GM12878 (cell line): Measurements from ENCODE around the gene LMNTD2. TPM values are rescaled to one million over a fixed set of nuclear protein-coding genes. Genes with fewer than 3 reads are reported as not detected.

Experiments
- ATAC-seq: fragments of 200-7000 bp; cut with Tn5 transposase; 3 replicates; pipeline ENCODE4 v1.9.1; 2020; ENCODE audit warnings: mild to moderate bottlenecking, moderate library complexity
- BruUV-seq: library from RNA; stranded (reverse); fragments of 400-500 nt; replicated peaks from 2 replicates; lab custom pipeline; 2021; lab: Mats Ljungman, UMichigan
- CTCF ChIA-PET: fragments of 300-600 bp; sonication (Branson Sonifier 250); formaldehyde crosslinking; extraction: SDS; loops from one replicate; lab custom pipeline; 2021; ENCODE audit warnings: inconsistent platforms; lab: Yijun Ruan, JAX
- POLR2A ChIA-PET: fragments of 350-600 bp; formaldehyde crosslinking; extraction: SDS; loops from one replicate; lab custom pipeline; 2021; ENCODE audit warnings: inconsistent platforms; lab: Charles Lee
- RAD21 ChIA-PET: fragments of 300-600 bp; sonication (Branson Sonifier 250); formaldehyde crosslinking; loops from one replicate; lab custom pipeline; 2023; ENCODE audit warnings: antibody characterized with exemption; ENCODE audit not compliant: unreplicated experiment; lab: Charles Lee
- SMC1A ChIA-PET: fragments of 300-600 bp; sonication (Branson Sonifier 250); formaldehyde crosslinking; loops from one replicate; lab custom pipeline; 2023; ENCODE audit not compliant: unreplicated experiment, uncharacterized antibody; lab: Charles Lee
- DNase-seq: peaks from one replicate; pipeline ENCODE4 v3.0.0-alpha.2; 2011; ENCODE audit warnings: low read depth, low spot score
- FAIRE-seq: peaks from 3 replicates; lab custom pipeline; 2011; peaks lifted over from hg19 to GRCh38; lab: Jason Lieb, UNC
- H2AFZ ChIP-seq: 2 replicates; pipeline ENCODE4 v1.6.0; 2011; ENCODE audit warnings: low read depth, low read length, control low read depth; ENCODE audit not compliant: control insufficient read depth
- H3K27ac ChIP-seq: 2 replicates; pipeline ENCODE4 v1.5.1; 2011; ENCODE audit warnings: control low read depth; ENCODE audit not compliant: control insufficient read depth, insufficient read depth
- H3K27me3 ChIP-seq, 2 experiments: replicated peaks in 1 of 2; 2 replicates each; pipeline versions ENCODE4 v1.6.0 to v1.6.1; 2011; ENCODE audit warnings: low read length in 1 of 2; ENCODE audit not compliant: control insufficient read depth in 2 of 2, insufficient read depth in 2 of 2
- H3K36me3 ChIP-seq, 2 experiments: 2 replicates each; pipeline ENCODE4 v1.5.1; 2011; ENCODE audit warnings: low read length in 1 of 2; ENCODE audit not compliant: control insufficient read depth in 2 of 2, insufficient read depth in 2 of 2
- H3K4me1 ChIP-seq: 2 replicates; pipeline ENCODE4 v1.6.1; 2011; ENCODE audit warnings: mild to moderate bottlenecking, low read length, moderate library complexity, mixed read lengths; ENCODE audit not compliant: control insufficient read depth, insufficient read depth
- H3K4me2 ChIP-seq: 2 replicates; pipeline ENCODE4 v1.6.0; 2011; ENCODE audit warnings: control low read depth; ENCODE audit not compliant: control insufficient read depth, insufficient read depth
- H3K4me3 ChIP-seq: fragments of 200-600 bp; sonication (generic); 2 replicates; pipeline ENCODE4 v1.5.1; 2016
- H3K79me2 ChIP-seq: 2 replicates; pipeline ENCODE4 v1.6.0; 2011; ENCODE audit warnings: low read length; ENCODE audit not compliant: control insufficient read depth, insufficient read depth
- H3K9ac ChIP-seq: 2 replicates; pipeline ENCODE4 v1.8.0; 2011; ENCODE audit warnings: low read length, control low read depth, mixed read lengths; ENCODE audit not compliant: control insufficient read depth, insufficient read depth
- H3K9me3 ChIP-seq: replicated peaks from 3 replicates; pipeline ENCODE4 v1.5.1; 2011; ENCODE audit warnings: mild to moderate bottlenecking, low read length; ENCODE audit not compliant: control insufficient read depth, insufficient read depth
- H4K20me1 ChIP-seq: 2 replicates; pipeline ENCODE4 v1.6.0; 2011; ENCODE audit not compliant: control insufficient read depth, insufficient read depth
- WGBS: methylation state at CpG from one replicate; pipeline ENCODE4 v1.1.6; 2016; ENCODE audit warnings: low lambda C conversion rate; ENCODE audit not compliant: insufficient replicate concordance, insufficient coverage; ENCODE audit errors: missing lambda C conversion rate; 5-methylcytosine and 5-hydroxymethylcytosine counted together
- in situ Hi-C: fragments of 300-500 bp; cut with MboI; formaldehyde crosslinking; loops from 9 replicates; pipeline ENCODE4 v1.14.3; 2018; ENCODE audit warnings: mixed read lengths
- intact Hi-C: fragments of 100-400 bp; cut with micrococcal nuclease; formaldehyde crosslinking; loops from one replicate; pipeline ENCODE4 v1.14.2; 2022; ENCODE audit not compliant: unreplicated experiment
- polyA plus RNA-seq, 11 experiments: library from polyadenylated mRNA; depleted of rRNA in 4 of 11; unstranded in 6 of 11; stranded (reverse) in 5 of 11; fragments of >200 nt; fragmentation: Nextera tagmentation in 4 of 11; fragmentation: Illumina TruSeq in 1 of 11; extraction: Ambion mirVana in 4 of 11; extraction: Trizol in 1 of 11; gene quantifications; 1 replicate in 1 of 11; 2 replicates in 10 of 11; pipeline versions ENCODE4 v1.2.1 to v1.2.3, GENCODE V29; 2011 to 2016; ENCODE audit warnings: inconsistent platforms in 2 of 11, missing spikeins in 2 of 11, low read depth in 1 of 11
- total RNA-seq, 4 experiments: library from RNA; depleted of rRNA in 3 of 4; stranded (reverse); fragments of >200 nt in 3 of 4; fragmentation: Illumina TruSeq in 1 of 4; extraction: Trizol in 1 of 4; gene quantifications; 2 replicates each; pipeline versions ENCODE4 v1.2.1 to v1.2.3, GENCODE V29; 2013 to 2021
- TF ChIP-seq, protein P1 (sequence below): fragments of 150-350 bp; IDR thresholded peaks from 2 replicates; pipeline ENCODE4 v1.6.1; 2014; ENCODE audit warnings: mild to moderate bottlenecking, low read depth, low read length
- TF ChIP-seq, protein P2 (sequence below): fragments of 450-650 bp; IDR thresholded peaks from 2 replicates; pipeline ENCODE4 v1.6.1; 2018; ENCODE audit warnings: mild to moderate bottlenecking, low read depth, moderate library complexity; ENCODE audit not compliant: partially characterized antibody

LMNTD2 gene
- total and polyA plus RNA-seq, 10 of the 15 experiments (the other 5 are each of a cell fraction or from before 2014, with no cell fraction given), result 0.22 to 4.1 (median 1.3) TPM; not detected in 2

DNA sequence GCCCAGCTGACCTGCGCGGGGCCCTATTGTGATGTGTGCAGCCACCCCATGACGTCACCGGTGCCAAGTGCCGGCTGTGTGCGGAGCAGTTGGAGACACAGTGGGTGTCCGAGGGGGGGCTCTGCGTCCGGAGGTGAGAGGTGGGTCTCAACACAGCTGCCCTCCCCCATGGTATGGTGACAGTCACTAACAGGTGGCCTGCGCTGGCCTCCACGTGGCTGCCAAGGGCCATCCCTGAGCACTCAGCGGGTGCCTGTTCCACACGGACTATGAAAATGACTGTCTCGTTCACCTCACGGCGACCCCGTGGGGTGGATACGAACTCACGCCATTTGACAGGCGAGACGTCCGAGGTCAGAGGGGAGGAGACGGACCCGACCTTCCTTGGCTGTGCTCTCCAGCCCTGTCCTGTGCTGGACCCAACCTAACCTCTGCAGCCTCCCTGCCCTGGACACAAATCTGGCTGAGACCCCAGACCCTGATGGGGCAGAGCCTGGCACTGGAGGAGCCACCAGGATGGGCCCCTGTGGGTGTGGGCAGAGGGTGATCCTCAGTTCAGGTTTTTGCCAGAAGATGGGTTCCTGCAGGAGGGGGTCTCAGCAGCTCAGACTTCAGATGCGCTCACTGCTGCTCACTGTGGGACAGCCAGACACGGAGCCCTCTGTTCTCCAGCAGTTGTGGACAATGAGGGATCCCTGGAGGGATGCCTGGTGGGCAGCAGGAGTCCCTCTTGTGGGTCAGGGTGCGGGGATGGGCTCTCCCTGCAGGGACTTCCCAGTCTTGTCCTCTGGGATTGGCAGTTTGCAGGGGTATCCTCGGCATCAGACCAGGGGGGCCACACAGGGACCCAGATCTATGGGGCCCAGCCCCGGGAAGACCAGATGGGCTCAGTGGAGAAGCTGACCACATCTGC lies 31.5 kb downstream of the LMNTD2 start:
- WGBS, result 66% methylated on average over 27 of the region's 29 CpGs
- Histone ChIP-seq H3K36me3 (peaks cover 0 to 12% of the 10 kb centered on the region in 2 experiments; a peak in 3 of 4 replicates), H3K9ac (no peak overlapping the region)
- TF ChIP-seq, protein P1, sequence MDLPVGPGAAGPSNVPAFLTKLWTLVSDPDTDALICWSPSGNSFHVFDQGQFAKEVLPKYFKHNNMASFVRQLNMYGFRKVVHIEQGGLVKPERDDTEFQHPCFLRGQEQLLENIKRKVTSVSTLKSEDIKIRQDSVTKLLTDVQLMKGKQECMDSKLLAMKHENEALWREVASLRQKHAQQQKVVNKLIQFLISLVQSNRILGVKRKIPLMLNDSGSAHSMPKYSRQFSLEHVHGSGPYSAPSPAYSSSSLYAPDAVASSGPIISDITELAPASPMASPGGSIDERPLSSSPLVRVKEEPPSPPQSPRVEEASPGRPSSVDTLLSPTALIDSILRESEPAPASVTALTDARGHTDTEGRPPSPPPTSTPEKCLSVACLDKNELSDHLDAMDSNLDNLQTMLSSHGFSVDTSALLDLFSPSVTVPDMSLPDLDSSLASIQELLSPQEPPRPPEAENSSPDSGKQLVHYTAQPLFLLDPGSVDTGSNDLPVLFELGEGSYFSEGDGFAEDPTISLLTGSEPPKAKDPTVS, result no peak
- TF ChIP-seq, protein P2, sequence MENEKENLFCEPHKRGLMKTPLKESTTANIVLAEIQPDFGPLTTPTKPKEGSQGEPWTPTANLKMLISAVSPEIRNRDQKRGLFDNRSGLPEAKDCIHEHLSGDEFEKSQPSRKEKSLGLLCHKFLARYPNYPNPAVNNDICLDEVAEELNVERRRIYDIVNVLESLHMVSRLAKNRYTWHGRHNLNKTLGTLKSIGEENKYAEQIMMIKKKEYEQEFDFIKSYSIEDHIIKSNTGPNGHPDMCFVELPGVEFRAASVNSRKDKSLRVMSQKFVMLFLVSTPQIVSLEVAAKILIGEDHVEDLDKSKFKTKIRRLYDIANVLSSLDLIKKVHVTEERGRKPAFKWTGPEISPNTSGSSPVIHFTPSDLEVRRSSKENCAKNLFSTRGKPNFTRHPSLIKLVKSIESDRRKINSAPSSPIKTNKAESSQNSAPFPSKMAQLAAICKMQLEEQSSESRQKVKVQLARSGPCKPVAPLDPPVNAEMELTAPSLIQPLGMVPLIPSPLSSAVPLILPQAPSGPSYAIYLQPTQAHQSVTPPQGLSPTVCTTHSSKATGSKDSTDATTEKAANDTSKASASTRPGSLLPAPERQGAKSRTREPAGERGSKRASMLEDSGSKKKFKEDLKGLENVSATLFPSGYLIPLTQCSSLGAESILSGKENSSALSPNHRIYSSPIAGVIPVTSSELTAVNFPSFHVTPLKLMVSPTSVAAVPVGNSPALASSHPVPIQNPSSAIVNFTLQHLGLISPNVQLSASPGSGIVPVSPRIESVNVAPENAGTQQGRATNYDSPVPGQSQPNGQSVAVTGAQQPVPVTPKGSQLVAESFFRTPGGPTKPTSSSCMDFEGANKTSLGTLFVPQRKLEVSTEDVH, result no peak
- TF ChIP-seq, all 136 proteins: peak for 0
- peaks cover 4% of the 10 kb centered on the region for H3K4me1 ChIP-seq
- no peaks in the 10 kb centered on the region for H4K20me1 ChIP-seq
- in situ Hi-C loops (no loop called here), intact Hi-C loops (no loop called here)
- H3K9me3 ChIP-seq, result no peaks in the 10 kb centered on the region
- no peak for DNase-seq
- no peak overlapping the region for H3K4me3 ChIP-seq
- FAIRE-seq, result no peak
- ATAC-seq, result no peak
- no peak overlapping the region for H3K27ac ChIP-seq
- POLR2A ChIA-PET, result no interaction called here
- RAD21 ChIA-PET, result no interaction called here
- BruUV-seq, result no TSS peak
- no peaks in the 10 kb centered on the region for H3K27me3 ChIP-seq
- SMC1A ChIA-PET, result no interaction called here
- no peak overlapping the region for H2AFZ ChIP-seq
- CTCF ChIA-PET, result no interaction called here
- no peak overlapping the region for H3K4me2 ChIP-seq
- H3K79me2 ChIP-seq, result peaks cover 8% of the 10 kb centered on the region
